AG04450 (cell line): ENCODE data around the gene GGT5. TPM values are rescaled to one million over a fixed set of nuclear protein-coding genes. Genes with fewer than 3 reads are reported as not detected.
A peak's percentile ranks its signal among the peaks of the same experiment; 100 is the strongest.

Source experiments
- CTCF ChIA-PET: fragments of 300-600, 350-600 bp; formaldehyde crosslinking; extraction: SDS; loops from one replicate; lab custom pipeline; 2022; ENCODE audit warnings: antibody characterized with exemption, inconsistent platforms; lab: Charles Lee
- POLR2A ChIA-PET: fragments of 350-600 bp; formaldehyde crosslinking; extraction: SDS; loops from one replicate; lab custom pipeline; 2021; ENCODE audit warnings: antibody characterized with exemption, inconsistent platforms; lab: Yijun Ruan, JAX
- DNase-seq: peaks from one replicate; pipeline ENCODE4 v3.0.0-alpha.2; 2011; ENCODE audit warnings: low read depth, low spot score
- H3K27ac ChIP-seq: one replicate; pipeline ENCODE4 v1.5.1; 2012; ENCODE audit warnings: low read depth, low read length, control low read depth
- H3K27me3 ChIP-seq: one replicate; pipeline ENCODE4 v1.6.0; 2012; ENCODE audit warnings: low read length; ENCODE audit not compliant: control insufficient read depth, insufficient read depth
- H3K4me3 ChIP-seq: 2 replicates; pipeline ENCODE4 v1.5.1; 2011; ENCODE audit warnings: mild to moderate bottlenecking, low read depth, low read length, control low read depth
- H3K9me3 ChIP-seq: 2 replicates; pipeline ENCODE4 v1.5.1; 2012; ENCODE audit warnings: low read length; ENCODE audit not compliant: control insufficient read depth, insufficient read depth
- CTCF ChIP-seq: IDR thresholded peaks from 2 replicates; pipeline ENCODE4 v1.5.1; 2011; ENCODE audit warnings: low read depth, low read length, control low read depth, inconsistent platforms
- polyA plus RNA-seq: library from polyadenylated mRNA; depleted of rRNA; stranded (reverse); fragments of >200 nt; gene quantifications from 2 replicates; pipeline ENCODE4 v1.2.3, GENCODE V29; 2011

Gene GGT5
- polyA plus RNA-seq, 1 experiment, result 4.4 TPM

- TF ChIP-seq CTCF, result no peak
- ChIA-PET POLR2A (no interaction called here), CTCF (interaction anchor here (2.1 kb wide), 1 partner anchor 73 kb away, joined by 10 read pairs; no protein-coding TSS in a partner anchor)
- Histone ChIP-seq H3K27me3 (no peaks in the 10 kb centered on the region), H3K4me3 (no peak overlapping the region), H3K9me3 (no peaks in the 10 kb centered on the region; the same call in 1 of the 2 replicates), H3K27ac (no peak overlapping the region)
- DNase-seq, result no peak
These were observed 64.4 kb downstream of the GGT5 start for GRCh38 chr22:24180316-24181087.

GRCh38 chr22:24179478-24180210, 65.2 kb downstream of the GGT5 start:
- ChIA-PET CTCF (interaction anchor here (0.6 to 2.1 kb wide), 3 partner anchors 22 to 91 kb away, joined by 3 to 10 read pairs (median 7); no protein-coding TSS in a partner anchor), POLR2A (no interaction called here)
- Histone ChIP-seq H3K9me3 (no peaks in the 10 kb centered on the region; the same call in 1 of the 2 replicates), H3K27me3 (no peaks in the 10 kb centered on the region), H3K4me3 (no peak overlapping the region), H3K27ac (no peak overlapping the region)
- TF ChIP-seq CTCF, result no peak
- no peak for DNase-seq

- Histone ChIP-seq H3K9me3 (no peaks in the 10 kb centered on the region; the same call in 1 of the 2 replicates), H3K27ac (no peak overlapping the region), H3K27me3 (no peaks in the 10 kb centered on the region), H3K4me3 (no peak overlapping the region)
- ChIA-PET POLR2A (no interaction called here), CTCF (interaction anchor here (0.6 to 2.1 kb wide), 4 partner anchors 21 to 90 kb away, joined by 3 to 10 read pairs (median 5); no protein-coding TSS in a partner anchor)
- no peak for DNase-seq
- peak; percentile 50 for TF ChIP-seq CTCF
These were observed 66.1 kb downstream of the GGT5 start for GRCh38 chr22:24178502-24179440.

GRCh38 chr22:24178021-24178431, 66.9 kb downstream of the GGT5 start:
- POLR2A ChIA-PET, result no interaction called here
- H3K4me3 ChIP-seq, result no peak overlapping the region
- H3K9me3 ChIP-seq, result no peaks in the 10 kb centered on the region; the same call in 1 of the 2 replicates
- CTCF ChIA-PET, result interaction anchor here (0.6 kb wide), 1 partner anchor 50 kb away, joined by 3 read pairs; no protein-coding TSS in a partner anchor
- DNase-seq, result no peak
- no peak for TF ChIP-seq CTCF
- H3K27ac ChIP-seq, result no peak overlapping the region
- H3K27me3 ChIP-seq, result no peaks in the 10 kb centered on the region
